Islet of Langerhans (tissue), 1 donor: Measurements from ENCODE around the gene SUMO3.

Experiments
- FAIRE-seq: peaks from one replicate; lab custom pipeline; 2011; peaks lifted over from hg19 to GRCh38; lab: Jason Lieb, UNC

The SUMO3 gene

DNA sequence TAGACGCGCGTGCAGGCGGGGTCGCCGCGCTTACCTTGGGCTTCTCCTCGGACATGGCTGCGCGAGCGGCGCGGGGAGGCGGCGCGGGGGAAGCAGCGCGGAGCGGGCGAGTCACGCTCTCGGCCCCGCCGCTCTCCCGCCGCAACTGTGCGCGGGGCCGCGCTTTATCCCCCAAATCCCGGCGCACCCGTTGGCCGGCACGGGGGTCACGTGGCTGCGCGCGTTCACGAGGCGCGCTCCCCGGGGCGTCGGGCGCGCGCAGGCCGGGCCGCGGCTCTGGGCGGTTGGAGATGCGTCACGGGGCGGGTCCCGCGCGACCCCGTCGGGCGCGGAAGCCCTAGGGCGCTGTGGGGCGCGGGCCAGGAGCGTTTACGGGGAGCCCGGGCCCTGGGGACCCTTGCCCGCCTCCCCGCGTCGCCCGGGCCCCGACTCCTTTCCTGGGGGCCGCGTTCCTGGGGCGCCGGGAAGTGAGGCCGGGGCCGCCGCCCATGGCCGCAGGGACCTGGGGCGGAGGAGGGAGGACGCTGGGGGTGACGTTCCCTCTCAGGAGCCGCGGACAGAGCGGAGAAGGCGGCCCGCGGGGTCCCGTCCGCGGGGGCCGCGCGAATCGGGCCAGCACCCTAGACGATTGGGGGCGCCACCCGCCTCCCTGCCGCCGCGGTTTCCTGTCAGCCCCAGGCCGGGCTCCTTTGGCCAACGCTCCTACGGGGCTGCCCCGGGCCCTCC is at the start of gene SUMO3:
Gene SUMO3 (minus strand): TSS at position 149 of the 726 bp plus-strand sequence. CDS start 94 bp downstream, at position 55.
- no peak for FAIRE-seq

GRCh38 chr21:44867464-44867863 is 49.6 kb upstream of the SUMO3 start:
- no peak for FAIRE-seq

DNA sequence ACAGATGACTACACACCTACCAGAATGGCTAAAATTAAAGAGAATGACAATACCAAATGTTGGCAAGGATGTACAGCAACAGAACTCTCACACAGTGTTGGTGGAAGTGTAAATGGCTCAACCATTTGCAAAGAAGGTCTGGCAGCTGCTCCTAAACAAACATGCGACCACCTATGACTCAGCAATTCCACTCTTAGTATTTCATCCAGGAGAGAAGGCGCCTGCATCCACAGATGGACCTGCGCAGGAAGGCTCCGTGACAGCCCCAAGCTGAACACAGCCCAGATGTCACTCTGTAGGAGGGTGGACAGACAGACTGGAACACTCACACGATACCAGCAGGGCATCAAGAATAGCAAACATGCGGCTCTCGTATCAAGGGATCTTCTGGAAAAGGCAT is 48.9 kb upstream of the SUMO3 start:
- FAIRE-seq: no peak

GRCh38 chr21:44865561-44866280 is 47.9 kb upstream of the SUMO3 start:
- FAIRE-seq: no peak

DNA sequence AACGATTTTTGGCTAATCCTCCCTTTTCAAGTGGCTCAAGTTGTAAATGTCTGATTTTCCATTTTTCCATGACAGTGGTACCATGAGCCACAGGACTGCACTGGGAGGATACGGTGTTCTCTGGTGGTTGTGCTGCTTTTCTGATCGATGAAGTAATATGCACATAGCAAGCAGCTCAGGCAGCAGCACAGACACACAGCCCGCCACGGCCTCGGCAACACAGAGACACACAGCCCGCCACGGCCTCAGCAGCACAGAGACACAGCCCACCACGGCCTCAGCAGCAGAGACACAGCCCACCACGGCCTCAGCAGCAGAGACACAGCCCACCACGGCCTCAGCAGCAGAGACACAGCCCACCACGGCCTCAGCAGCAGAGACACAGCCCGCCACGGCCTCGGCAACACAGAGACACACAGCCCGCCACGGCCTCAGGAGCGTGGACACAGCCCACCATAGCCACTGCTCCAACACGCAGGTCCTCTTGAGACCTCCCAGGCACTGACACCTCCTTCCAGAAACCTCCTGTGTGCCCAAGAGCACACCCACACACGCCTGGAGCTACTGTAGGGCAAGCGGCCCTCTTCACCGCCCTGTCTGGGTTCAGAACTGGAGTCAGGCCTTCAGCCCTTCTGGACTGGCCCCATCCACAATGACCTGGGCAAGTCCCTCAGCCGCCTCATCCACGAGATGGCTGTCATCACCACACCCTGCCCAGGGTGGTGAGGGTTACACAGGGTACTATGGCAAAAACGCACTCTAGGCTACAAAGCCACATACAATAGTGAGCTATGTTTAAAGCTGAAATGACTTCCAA is 45.2 kb upstream of the SUMO3 start:
- no peak for FAIRE-seq

DNA sequence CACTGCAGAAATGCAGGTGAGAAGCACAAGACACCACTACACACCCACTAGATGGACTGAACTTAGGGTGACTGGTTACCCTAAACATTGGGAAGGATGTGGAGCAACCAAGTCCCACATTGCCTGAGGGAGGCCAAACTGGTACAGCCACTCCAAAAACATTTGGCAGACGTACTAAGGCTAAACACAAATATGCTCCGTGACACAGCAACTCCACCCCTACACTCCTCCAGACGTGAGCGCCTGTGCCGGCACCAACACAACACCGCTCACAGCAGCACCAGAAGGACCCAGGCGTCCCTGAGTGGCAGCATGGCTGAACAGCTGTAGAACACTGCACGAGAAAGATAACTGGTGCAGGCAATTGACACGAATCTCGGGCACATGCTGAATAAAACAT is 40.9 kb upstream of the SUMO3 start:
- FAIRE-seq: no peak

DNA sequence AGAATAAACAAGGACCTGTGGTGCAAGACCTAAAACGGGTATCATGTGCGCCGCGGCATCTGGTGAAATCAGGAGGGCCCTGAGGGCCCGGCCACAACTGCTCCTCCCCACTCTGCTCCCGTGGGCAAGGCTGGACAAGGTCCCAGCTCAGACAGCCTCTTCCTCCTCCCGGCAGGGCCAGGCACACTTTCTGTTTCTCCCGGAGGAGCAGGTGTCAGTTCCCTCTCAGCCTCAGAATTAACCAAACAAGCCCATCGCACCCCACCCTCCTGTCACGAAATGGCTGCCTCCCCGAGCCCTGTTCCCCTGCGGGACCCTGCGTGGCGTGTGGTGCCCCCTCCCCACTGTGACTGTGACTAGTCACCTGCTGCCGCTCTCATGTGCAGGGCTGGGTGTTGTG is 40.4 kb upstream of the SUMO3 start:
- no peak for FAIRE-seq

- FAIRE-seq: no peak
Measured at GRCh38 chr21:44857127-44857892, 39.4 kb upstream of the SUMO3 start.

- no peak for FAIRE-seq
Measured at GRCh38 chr21:44856131-44856530, 38.3 kb upstream of the SUMO3 start.

- FAIRE-seq: no peak
Measured at GRCh38 chr21:44855572-44855971, 37.7 kb upstream of the SUMO3 start.

GRCh38 chr21:44854664-44855446 is 37.0 kb upstream of the SUMO3 start:
- no peak for FAIRE-seq

DNA sequence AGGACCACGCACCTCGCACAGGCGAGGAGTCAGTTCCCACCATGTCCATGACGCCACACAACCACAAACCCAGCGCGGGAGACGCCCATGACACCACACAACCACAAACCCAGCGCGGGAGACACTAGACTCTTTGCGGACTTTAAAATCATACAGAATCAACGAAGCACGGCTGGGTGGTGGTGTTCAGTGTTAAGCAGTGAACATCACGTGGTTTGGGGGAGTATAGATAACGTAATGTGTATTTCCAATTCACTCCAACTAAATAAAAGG is 36.5 kb upstream of the SUMO3 start:
- FAIRE-seq: no peak

DNA sequence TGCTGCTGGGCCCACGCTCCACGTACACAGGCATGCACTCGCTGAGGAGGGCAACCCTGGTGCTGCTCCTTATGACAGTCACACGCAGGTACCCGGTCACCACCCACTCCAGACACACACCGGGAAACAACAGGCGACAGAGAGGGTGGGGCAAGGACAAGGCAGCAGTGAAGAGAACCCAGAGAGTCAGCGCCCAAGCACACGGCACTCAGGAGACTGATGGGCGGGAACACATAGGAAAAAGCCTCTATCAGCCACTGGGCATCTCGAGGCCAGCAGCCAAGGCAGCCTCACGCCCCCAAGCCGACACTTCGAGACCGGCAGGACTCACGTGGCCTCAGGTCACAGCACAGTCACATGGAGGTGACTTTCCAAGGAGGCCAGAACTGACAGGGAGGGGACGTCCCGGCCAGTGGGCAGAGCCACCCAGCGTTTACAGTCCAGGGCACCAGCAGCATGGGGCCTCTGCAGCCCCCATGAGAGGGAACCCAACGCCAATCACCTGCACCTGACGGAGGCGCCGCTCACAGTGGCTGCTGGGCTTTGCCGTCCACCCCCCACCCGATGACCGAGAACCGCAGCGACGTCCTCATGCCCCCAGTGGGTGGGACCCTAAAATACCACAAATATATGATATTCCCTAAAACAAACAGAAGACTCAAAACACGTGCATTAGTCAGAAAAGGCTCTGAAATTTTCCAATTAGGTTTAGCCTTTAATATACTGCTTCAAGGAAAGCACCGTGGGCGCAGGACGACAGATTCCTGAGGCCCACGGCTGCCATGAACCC is 35.9 kb upstream of the SUMO3 start:
- no peak for FAIRE-seq

GRCh38 chr21:44850905-44851657 is 33.2 kb upstream of the SUMO3 start:
- FAIRE-seq: no peak

DNA sequence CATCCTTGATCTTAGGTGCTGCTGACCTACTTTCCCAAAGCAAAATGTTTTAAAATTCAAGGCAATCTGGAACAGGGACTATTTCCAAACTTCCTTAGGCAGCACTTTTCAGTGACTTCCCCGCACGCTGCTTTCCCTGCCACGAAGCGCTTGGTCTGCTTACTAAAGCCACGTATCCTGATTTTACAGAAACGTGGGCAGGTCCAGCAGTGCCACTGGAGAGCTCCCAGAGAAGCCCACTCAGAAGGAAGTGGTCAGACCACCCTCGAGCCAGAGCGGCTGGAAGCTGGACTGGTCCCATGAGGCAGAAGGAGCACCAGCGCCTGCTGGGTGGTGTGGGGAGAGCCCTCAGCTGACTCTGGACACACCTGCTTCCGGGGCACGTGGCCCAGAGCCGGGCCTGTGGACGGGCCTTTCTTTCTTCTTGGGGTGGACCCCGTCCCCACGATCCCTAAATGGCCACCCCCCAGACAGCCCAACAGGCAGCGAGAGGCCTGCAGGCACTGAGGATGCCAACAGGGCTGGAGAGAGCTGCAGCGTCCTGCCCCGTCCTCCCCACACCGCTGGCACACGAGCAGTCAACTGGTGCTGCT is 32.4 kb upstream of the SUMO3 start:
- FAIRE-seq: no peak

GRCh38 chr21:44849616-44850130 is 31.8 kb upstream of the SUMO3 start:
- FAIRE-seq: no peak

- FAIRE-seq: no peak
Measured at GRCh38 chr21:44848821-44849521, 31.1 kb upstream of the SUMO3 start.

GRCh38 chr21:44847261-44848056 is 29.6 kb upstream of the SUMO3 start:
- no peak for FAIRE-seq
